Measurements from ENCODE around the gene CDC37. TPM values are rescaled to one million over a fixed set of nuclear protein-coding genes. Genes with fewer than 3 reads are reported as not detected.

CDC37 gene
- 100 to 1,000 TPM; 242 to 248 TPM for total RNA-seq

DNA sequence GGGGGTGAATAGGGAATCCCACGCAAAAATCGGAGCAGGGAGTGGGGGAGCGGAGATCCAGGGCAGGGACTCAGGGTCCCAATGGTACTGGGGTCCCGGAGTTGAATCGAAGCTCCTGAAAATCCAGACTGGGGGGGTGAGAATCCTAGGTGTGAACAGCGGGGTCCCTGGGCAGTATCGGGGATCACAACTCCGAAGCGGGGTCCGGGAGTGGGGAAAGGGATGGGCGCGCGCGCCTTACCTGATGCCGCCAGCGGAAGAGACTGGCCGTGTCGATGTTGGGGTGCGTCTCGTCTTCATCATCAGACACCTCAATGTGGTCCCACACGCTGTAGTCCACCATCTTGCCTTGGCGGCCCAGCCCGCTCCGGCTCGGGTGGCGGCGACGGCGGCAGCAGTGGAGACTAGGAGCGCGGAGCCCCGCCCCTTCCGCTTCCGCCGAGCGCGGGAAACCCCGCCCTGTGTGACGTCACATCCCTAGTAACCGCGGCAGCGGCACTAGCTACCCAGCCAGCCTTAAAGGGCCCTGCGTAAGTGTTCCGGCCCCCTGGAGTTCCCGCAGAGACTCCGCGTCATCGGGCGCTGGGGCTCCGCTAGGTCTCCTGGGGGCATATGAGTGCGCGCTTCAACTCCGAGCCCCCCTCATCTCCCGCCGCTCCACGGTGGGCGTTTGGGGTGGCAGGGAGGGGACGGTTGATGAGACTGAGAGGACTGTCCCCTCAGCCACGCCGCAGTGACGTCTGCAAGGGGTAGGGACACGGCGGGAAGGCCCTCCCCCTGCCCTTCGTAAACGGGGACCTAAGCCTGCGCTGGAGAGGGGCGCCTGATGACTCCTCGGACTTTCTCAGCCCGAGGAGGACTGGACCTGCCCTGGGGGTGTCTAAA is at the start of gene CDC37:
Gene CDC37 (minus strand): TSS at position 406 of the 885 bp plus-strand sequence. CDS start 63 bp downstream, at position 343.
- peak within 1 kb of the TSS; percentile 91 for H3K27ac Mint-ChIP-seq
- no peaks in the 10 kb centered on the region for H3K27me3 Mint-ChIP-seq
- DNase-seq = peak; percentile 99
- peak within 1 kb of the TSS; percentile 88 for H3K4me3 Mint-ChIP-seq
- POLR2A ChIA-PET = interaction anchor here (0.5 to 8.7 kb wide), 14 partner anchors 10 to 301 kb away, joined by 3 to 199 read pairs (median 4); partner anchors contain the start of genes ICAM1, KRI1, PDE4A and RAVER1
- peak; percentile 68 for ATAC-seq (ENCODE audit: low read depth)
- H3K9me3 Mint-ChIP-seq = no peaks in the 10 kb centered on the region
- H3K36me3 Mint-ChIP-seq = peaks cover 10% of the 10 kb centered on the region
- H3K4me1 Mint-ChIP-seq = peaks cover 52% of the 10 kb centered on the region

DNA sequence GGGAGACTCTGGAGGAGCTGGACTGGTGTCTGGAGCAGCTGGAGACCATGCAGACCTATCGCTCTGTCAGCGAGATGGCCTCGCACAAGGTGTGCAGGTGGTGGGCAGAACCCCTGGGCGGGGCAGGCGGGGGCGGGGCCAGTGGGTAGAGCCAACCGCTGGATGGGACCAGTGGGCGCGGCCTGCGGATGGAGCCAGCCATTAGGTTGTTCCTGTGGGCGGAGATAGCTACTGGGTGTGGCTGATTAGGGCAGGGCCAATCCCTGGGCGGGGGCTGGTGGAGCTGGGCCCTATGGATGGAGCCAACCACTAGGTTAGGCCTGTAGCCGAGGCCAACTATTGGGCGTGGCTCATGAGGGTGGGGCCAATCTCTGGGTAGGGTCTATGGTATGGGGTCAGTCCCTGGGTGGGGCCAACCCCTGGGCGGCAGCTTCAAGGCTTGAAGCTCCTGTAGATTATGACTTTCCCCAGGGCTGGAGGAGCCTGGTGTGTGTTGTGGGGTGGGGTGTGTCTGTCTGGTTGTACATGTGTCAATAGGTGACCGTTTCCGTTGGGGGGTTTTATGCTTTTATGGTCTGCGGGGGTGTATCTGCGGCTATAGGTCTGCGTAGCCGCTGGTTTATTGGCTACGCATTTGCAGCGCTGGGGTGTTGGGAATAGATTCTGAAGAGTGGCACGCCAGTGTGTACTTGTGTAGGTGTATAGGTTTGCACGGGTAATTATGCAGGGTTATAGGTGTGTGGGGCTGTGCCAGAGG is 47.7 kb upstream of the CDC37 start:
- no peak for DNase-seq
- H3K36me3 Mint-ChIP-seq = peaks cover 22% of the 10 kb centered on the region
- no peak overlapping the region for H3K27ac Mint-ChIP-seq
- H3K9me3 Mint-ChIP-seq = no peaks in the 10 kb centered on the region
- POLR2A ChIA-PET = interaction anchor here (0.6 kb wide), 2 partner anchors 280 to 331 kb away, joined by 3 to 4 read pairs; no protein-coding TSS in a partner anchor
- H3K27me3 Mint-ChIP-seq = no peaks in the 10 kb centered on the region
- no peak overlapping the region for H3K4me3 Mint-ChIP-seq
- ATAC-seq (ENCODE audit: low read depth) = peak; percentile 21
- peaks cover 26% of the 10 kb centered on the region for H3K4me1 Mint-ChIP-seq

DNA sequence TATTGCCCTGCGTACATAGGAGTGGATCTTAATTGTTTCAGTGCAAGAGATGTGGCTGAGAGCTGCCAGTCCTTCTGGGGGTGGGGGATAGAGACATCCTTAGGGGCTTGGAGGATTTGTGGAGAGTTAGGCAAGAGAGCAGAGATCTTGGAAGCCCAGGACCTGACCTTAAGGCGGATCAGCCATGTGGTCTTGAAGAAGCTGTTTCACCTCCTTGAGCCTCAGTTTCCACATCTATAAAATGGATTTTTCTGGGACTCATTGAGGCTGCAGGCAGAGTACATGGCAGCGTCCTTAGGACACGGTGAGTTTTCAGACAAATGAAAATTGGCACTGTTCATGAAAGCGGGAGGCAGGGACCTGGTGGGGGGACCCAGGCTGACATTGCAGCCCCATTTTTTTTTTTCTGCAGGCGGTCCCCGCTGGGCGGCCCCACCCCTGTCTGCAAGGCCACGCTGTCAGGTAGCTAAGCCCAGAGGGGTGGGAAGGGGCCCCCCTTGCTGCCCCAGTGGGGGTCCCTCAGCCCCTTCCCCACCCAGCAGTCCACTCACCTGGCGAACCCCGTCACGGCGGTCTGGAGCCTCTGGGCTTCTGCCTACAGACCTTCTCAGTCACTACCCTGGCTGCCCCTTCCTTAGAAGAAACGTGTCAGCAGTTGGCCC is 47.0 kb upstream of the CDC37 start:
- POLR2A ChIA-PET = no interaction called here
- Mint-ChIP-seq H3K36me3 (peaks cover 19% of the 10 kb centered on the region), H3K4me3 (no peak overlapping the region), H3K27me3 (no peaks in the 10 kb centered on the region), H3K4me1 (peaks cover 26% of the 10 kb centered on the region), H3K27ac (no peak overlapping the region), H3K9me3 (no peaks in the 10 kb centered on the region)
- ATAC-seq (ENCODE audit: low read depth) = no peak
- no peak for DNase-seq

DNA sequence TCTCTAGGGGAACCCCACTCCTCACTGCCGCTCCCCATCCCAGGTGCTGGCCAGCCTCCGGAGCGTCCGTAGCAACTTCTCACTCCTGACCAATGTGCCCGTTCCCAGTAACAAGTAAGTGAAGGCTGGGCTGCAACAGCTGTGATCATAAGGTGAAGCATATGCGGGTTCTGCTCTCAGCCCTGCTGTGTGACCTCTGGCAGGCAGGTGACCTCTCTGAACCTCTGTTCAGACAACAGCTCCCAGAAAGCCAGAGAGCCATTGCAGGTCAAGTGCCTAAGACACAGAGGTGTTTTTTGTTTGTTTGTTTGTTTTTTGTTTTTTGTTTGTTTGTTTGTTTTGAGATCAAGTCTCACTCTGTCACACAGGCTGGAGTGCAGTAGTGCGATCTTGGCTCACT is 45.7 kb upstream of the CDC37 start:
- DNase-seq (no peak), ATAC-seq (ENCODE audit: low read depth) (no peak)
- POLR2A ChIA-PET = no interaction called here
- Mint-ChIP-seq H3K27me3 (no peaks in the 10 kb centered on the region), H3K36me3 (peaks cover 17% of the 10 kb centered on the region), H3K4me1 (peaks cover 26% of the 10 kb centered on the region), H3K4me3 (no peak overlapping the region), H3K27ac (no peak overlapping the region), H3K9me3 (no peaks in the 10 kb centered on the region)

DNA sequence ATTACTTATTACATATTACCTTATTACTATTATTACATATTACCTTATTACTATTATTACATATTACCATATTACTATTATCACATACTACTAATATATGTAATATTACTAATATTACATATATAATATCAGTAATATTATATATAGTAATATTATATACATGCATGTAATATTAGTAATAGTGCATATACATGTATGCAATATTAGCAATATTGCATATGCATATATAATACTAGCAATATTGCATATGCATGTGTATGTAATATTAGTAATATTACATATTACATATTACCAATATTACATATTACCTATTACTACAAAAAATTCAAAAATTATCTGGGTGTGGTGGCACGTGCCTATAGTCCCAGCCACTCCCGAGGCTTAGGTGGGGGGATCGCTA is 39.4 kb upstream of the CDC37 start:
- H3K27ac Mint-ChIP-seq = no peak overlapping the region
- POLR2A ChIA-PET = no interaction called here
- H3K27me3 Mint-ChIP-seq = no peaks in the 10 kb centered on the region
- peaks cover 8% of the 10 kb centered on the region for H3K36me3 Mint-ChIP-seq
- no peak for DNase-seq
- ATAC-seq (ENCODE audit: low read depth) = no peak
- no peaks in the 10 kb centered on the region for H3K9me3 Mint-ChIP-seq
- H3K4me3 Mint-ChIP-seq = no peak overlapping the region
- H3K4me1 Mint-ChIP-seq = peaks cover 3% of the 10 kb centered on the region

DNA sequence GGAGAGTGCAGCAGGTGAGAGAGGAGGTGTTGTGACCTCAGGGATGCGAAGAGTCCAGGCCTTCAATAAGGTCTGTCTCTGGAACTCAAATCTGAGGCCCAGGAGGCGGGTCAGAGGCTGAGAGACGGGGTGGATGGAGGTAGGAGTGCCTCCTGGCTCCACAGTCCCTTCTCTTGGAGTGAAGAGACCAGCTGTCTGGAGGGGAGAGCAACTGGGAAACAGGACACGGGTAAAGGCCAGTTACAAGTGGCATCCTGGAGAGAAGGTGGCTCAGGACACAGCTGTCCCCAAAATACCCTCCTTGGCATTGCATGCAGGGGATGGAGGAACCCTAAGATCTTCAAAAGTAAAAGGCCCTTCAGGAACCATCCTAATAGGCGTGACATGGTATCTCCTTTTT is 36.2 kb upstream of the CDC37 start:
- DNase-seq (no peak), ATAC-seq (ENCODE audit: low read depth) (no peak)
- Mint-ChIP-seq H3K27ac (no peak overlapping the region), H3K36me3 (peaks cover 5% of the 10 kb centered on the region), H3K4me1 (peaks cover 14% of the 10 kb centered on the region), H3K27me3 (no peaks in the 10 kb centered on the region), H3K4me3 (no peak overlapping the region), H3K9me3 (no peaks in the 10 kb centered on the region)
- POLR2A ChIA-PET = interaction anchor here (0.6 to 0.8 kb wide), 2 partner anchors 18 to 157 kb away, joined by 3 read pairs; no protein-coding TSS in a partner anchor

DNA sequence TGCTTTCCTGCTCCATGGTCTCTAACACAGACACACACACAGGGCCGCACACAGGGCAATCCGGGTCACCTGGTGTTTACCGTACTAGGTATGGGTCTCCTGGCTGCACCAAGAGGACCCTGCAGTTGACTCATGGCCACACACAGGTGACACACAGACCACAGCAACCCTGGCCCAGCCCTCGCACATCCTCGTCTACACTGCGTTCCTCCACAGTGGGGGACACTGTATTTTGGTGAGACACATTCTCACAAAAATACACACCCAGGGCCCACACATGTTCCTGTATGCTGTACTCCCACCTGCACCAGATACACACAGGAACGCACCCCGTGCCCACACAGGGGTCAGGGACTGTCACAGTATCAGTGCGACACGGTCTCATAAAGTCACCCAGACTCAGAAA is 29.8 kb upstream of the CDC37 start:
- DNase-seq = no peak
- POLR2A ChIA-PET = interaction anchor here (1.0 to 10.8 kb wide), 3 partner anchors 9 to 26 kb away, joined by 3 to 133 read pairs (median 4); partner anchors contain the start of gene CDC37
- H3K4me3 Mint-ChIP-seq = peak overlapping the region; percentile 48
- peaks cover 52% of the 10 kb centered on the region for H3K4me1 Mint-ChIP-seq
- ATAC-seq (ENCODE audit: low read depth) = no peak
- peak overlapping the region; percentile 18 for H3K27ac Mint-ChIP-seq
- H3K27me3 Mint-ChIP-seq = peaks cover 10% of the 10 kb centered on the region
- H3K9me3 Mint-ChIP-seq = no peaks in the 10 kb centered on the region
- peaks cover 9% of the 10 kb centered on the region for H3K36me3 Mint-ChIP-seq

DNA sequence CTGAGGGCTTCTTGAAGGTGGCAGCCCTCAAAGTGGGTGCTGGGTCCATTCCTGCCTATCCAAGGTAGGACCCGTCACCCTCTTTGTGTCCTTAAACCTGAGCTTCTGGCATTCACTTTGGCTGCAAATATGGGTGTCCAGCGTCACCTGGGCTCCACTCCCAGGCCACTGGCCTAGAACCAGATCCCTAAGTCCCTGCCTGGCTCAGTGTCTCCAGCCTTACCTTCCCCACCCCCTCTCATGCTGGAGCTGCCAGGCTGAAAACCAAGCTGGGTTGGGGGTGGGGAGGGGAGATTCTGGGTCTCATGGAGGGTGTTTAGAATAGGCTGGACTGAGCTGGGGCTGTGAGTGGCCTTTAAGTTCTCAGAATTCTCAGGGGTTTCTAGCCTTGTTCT is 29.4 kb upstream of the CDC37 start:
- no peak overlapping the region for H3K27ac Mint-ChIP-seq
- peaks cover 56% of the 10 kb centered on the region for H3K4me1 Mint-ChIP-seq
- H3K4me3 Mint-ChIP-seq = peak overlapping the region; percentile 48
- peaks cover 10% of the 10 kb centered on the region for H3K27me3 Mint-ChIP-seq
- DNase-seq (no peak), ATAC-seq (ENCODE audit: low read depth) (no peak)
- POLR2A ChIA-PET = interaction anchor here (1.0 to 10.8 kb wide), 3 partner anchors 9 to 25 kb away, joined by 3 to 133 read pairs (median 4); partner anchors contain the start of gene CDC37
- H3K9me3 Mint-ChIP-seq = no peaks in the 10 kb centered on the region
- H3K36me3 Mint-ChIP-seq = peaks cover 9% of the 10 kb centered on the region

DNA sequence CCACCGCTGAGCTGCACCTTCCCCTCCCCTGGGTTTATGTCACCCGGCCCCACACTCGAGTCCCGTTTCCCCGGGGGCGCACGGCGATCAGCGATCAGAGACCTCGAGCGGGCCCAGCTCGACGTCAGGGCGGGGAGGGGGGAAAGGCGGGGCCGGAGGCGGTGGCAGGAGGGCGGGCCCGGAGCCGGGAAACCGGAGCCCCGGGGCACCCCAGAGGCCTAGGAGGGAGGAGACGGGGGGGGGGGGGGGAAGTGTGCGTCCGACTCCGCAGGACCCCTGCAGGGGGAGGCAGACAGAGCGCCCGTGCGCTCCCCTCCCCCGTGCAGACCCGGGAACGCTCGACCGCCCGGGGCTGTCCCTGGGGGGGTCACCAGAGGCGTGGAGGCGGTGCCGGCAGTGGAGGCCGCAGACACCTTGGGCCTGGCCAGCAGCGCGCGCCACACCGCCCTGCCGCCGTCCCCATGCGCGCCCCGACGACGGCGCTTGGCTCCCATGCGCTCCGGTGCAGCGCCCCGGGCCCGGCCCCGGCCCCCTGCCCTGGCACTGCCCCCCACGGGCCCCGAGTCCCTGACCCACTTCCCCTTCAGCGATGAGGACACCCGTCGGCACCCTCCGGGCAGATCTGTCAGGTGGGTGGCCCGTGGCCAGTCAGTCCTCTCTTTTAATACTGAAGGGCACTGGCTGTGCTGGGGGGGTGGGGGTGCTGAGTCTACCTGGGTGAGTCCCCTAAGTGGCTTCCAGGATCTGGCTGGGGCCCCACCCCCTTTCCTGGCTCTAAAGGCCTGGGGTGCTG is 28.8 kb upstream of the CDC37 start:
- peak overlapping the region; percentile 94 for H3K4me3 Mint-ChIP-seq
- POLR2A ChIA-PET = interaction anchor here (1.0 to 10.8 kb wide), 3 partner anchors 8 to 25 kb away, joined by 4 to 133 read pairs (median 4); partner anchors contain the start of genes CDC37 and PDE4A
- DNase-seq (peak; percentile 80), ATAC-seq (ENCODE audit: low read depth) (peak; percentile 35)
- H3K4me1 Mint-ChIP-seq = peaks cover 62% of the 10 kb centered on the region
- H3K9me3 Mint-ChIP-seq = no peaks in the 10 kb centered on the region
- peak overlapping the region; percentile 97 for H3K27ac Mint-ChIP-seq
- H3K27me3 Mint-ChIP-seq = peaks cover 10% of the 10 kb centered on the region
- H3K36me3 Mint-ChIP-seq = peaks cover 9% of the 10 kb centered on the region

DNA sequence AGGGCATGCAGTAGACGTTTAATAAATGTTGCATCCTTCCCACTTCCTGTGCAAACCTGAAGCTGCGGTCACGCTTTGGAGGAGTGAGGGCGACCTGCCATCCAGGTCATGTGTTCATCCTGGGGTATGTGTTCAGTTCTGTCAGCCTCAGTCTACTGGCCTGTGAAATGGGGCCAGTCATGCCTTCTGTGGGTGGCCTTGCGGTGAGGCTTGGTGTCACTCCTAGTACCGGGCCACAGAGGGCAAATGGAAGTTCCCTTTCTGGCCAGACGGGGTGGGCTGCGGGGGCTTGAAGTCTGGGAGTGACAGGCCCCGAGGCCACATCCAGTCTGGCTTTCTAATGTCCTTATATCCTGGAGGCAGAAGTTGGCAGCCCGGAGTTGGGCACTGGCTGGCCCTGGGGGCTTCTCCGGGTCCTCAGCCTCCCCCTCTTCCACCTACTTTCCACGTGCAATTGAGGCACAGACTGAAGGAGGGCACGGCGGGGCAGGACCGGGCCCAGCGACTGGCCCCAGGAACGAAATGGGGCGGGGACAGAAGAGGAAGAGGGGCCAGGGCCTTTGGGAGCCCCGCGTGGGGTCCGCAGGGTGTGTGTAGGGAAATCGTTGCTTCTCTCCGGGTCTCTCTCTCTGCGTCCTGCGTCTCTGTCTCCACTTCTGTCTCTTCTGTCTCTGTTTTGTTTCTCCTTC is 28.1 kb upstream of the CDC37 start:
- peak overlapping the region; percentile 97 for H3K27ac Mint-ChIP-seq
- H3K4me3 Mint-ChIP-seq = peak overlapping the region; percentile 94
- ATAC-seq (ENCODE audit: low read depth) (peak; percentile 7), DNase-seq (no peak)
- H3K36me3 Mint-ChIP-seq = peaks cover 9% of the 10 kb centered on the region
- POLR2A ChIA-PET = interaction anchor here (1.0 to 10.8 kb wide), 4 partner anchors 11 to 30 kb away, joined by 3 to 133 read pairs (median 4); partner anchors contain the start of genes CDC37 and PDE4A
- H3K27me3 Mint-ChIP-seq = peaks cover 10% of the 10 kb centered on the region
- peaks cover 69% of the 10 kb centered on the region for H3K4me1 Mint-ChIP-seq
- no peaks in the 10 kb centered on the region for H3K9me3 Mint-ChIP-seq

DNA sequence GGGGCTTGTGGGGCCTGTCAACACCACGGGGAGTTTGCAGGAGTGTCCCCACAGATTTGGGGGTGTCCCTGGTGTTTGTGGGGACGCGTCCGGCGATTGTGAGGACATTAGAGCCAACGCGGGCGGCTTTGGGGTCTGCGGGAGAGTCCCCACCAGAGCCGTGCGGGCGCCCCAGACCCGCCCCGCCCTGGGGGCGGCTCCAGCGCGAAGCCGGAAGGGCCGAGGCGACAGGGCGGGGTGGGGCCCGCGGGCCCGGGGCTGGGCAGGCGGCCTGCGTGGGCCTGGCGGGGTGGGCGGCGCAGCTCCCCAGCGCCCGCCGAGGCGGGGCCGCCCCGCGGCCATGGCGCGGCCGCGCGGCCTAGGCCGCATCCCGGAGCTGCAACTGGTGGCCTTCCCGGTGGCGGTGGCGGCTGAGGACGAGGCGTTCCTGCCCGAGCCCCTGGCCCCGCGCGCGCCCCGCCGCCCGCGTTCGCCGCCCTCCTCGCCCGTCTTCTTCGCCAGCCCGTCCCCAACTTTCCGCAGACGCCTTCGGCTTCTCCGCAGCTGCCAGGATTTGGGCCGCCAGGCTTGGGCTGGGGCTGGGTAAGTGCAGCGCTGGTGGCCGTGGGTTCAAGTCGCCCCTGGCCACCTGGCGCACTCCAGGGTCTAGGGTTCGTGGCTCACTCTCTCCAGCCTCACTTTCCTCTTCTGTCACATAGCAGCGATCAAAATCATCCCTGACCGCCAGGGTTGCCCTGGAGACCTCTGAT is 27.3 kb upstream of the CDC37 start:
- Mint-ChIP-seq H3K9me3 (no peaks in the 10 kb centered on the region), H3K4me1 (peaks cover 67% of the 10 kb centered on the region), H3K36me3 (peaks cover 10% of the 10 kb centered on the region), H3K4me3 (peak overlapping the region; percentile 94), H3K27ac (peak overlapping the region; percentile 97), H3K27me3 (peaks cover 10% of the 10 kb centered on the region)
- POLR2A ChIA-PET = interaction anchor here (1.0 to 10.8 kb wide), 3 partner anchors 10 to 30 kb away, joined by 3 to 133 read pairs (median 4); partner anchors contain the start of genes CDC37 and PDE4A
- DNase-seq = peak; percentile 61
- ATAC-seq (ENCODE audit: low read depth) = no peak
